ENCODE data around the gene NXPH1. TPM values are rescaled to one million over a fixed set of nuclear protein-coding genes. Genes with fewer than 3 reads are reported as not detected.

NXPH1 gene
- total and polyA plus RNA-seq, 5 donors = not detected

GRCh38 chr7:8783229-8783628, 349.8 kb downstream of the NXPH1 start:
- ATAC-seq (no peak), DNase-seq (no peak)
- Histone ChIP-seq H3K9me3 (ENCODE audit: control insufficient read depth, low read length) (no peaks in the 10 kb centered on the region), H3K27me3 (ENCODE audit: control insufficient read depth, insufficient read depth) (no peaks in the 10 kb centered on the region), H3K4me1 (ENCODE audit: control insufficient read depth, insufficient read depth, low read length) (no peaks in the 10 kb centered on the region), H3K4me3 (ENCODE audit: low read length) (no peak overlapping the region), H3K27ac (ENCODE audit: low read length) (no peak overlapping the region)
- WGBS = 25% methylated on average over 2 of the region's 2 CpGs
- intact Hi-C loops (cut with DNase I) = no loop called here

DNA sequence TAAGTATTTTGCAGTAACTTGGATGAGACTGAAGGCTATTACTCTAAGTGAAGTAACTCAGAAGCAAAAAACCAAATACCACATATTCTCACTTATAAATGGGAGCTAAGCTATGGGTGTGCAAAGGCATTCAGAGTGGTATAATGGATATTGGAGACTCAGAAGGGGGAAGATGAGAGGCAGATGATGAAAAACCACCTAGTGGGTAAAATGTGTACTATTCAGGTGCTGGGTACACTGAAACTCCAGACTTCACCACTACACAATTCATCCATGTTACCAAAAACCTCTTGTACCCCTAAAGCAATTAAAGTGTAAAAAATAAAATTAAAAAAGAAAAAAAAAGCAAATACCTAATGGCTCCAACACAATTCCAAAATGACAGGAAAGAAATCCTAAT, 351.7 kb downstream of the NXPH1 start:
- Histone ChIP-seq H3K27ac (ENCODE audit: low read length) (no peak overlapping the region), H3K4me1 (ENCODE audit: control insufficient read depth, insufficient read depth, low read length) (no peaks in the 10 kb centered on the region), H3K4me3 (ENCODE audit: low read length) (no peak overlapping the region), H3K27me3 (ENCODE audit: control insufficient read depth, insufficient read depth) (no peaks in the 10 kb centered on the region), H3K9me3 (ENCODE audit: control insufficient read depth, low read length) (no peaks in the 10 kb centered on the region)
- intact Hi-C loops (cut with DNase I) = no loop called here
- ATAC-seq (no peak), DNase-seq (no peak)

DNA sequence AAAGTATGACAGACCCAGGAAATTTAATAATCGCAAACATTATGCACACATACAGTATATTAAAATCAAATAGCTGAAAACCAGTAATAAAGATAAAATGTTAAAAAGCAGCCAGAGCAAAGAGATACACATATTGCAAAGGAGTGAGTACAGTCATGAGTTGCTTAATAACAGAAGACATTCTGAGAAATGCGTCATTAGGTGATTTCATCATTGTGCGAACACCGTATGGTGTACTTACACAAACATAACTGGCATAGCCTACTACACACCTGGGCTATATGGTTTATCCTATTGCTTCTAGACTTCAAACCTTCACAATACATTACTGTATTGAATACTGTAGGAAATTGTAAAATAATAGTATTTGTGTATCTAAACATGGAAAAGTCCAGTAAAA, 367.6 kb downstream of the NXPH1 start:
- no peak overlapping the region for H3K4me3 ChIP-seq (ENCODE audit: low read length)
- ATAC-seq = no peak

More for the DNA sequence above, 367.6 kb downstream of the NXPH1 start:
- DNase-seq = no peak
- Histone ChIP-seq H3K4me1 (ENCODE audit: control insufficient read depth, insufficient read depth, low read length) (no peaks in the 10 kb centered on the region), H3K9me3 (ENCODE audit: control insufficient read depth, low read length) (no peaks in the 10 kb centered on the region), H3K27me3 (ENCODE audit: control insufficient read depth, insufficient read depth) (no peaks in the 10 kb centered on the region), H3K27ac (ENCODE audit: low read length) (no peak overlapping the region)
- WGBS = 98% methylated on average over 4 of the region's 4 CpGs
- intact Hi-C loops (cut with DNase I) = no loop called here

Other genes starting within 250 kb of the NXPH1 start
- gene ICA1, start 171.4 kb upstream of the NXPH1 start, total RNA-seq = 10 to 100 TPM; 70.0 to 98.2 (median 73.7) TPM
- 36.8 TPM for gene ICA1, start 171.4 kb upstream of the NXPH1 start, polyA plus RNA-seq

Data from right cardiac atrium (tissue), 5 donors.